Measurements from ENCODE around the gene MCCC1.

Gene MCCC1

DNA sequence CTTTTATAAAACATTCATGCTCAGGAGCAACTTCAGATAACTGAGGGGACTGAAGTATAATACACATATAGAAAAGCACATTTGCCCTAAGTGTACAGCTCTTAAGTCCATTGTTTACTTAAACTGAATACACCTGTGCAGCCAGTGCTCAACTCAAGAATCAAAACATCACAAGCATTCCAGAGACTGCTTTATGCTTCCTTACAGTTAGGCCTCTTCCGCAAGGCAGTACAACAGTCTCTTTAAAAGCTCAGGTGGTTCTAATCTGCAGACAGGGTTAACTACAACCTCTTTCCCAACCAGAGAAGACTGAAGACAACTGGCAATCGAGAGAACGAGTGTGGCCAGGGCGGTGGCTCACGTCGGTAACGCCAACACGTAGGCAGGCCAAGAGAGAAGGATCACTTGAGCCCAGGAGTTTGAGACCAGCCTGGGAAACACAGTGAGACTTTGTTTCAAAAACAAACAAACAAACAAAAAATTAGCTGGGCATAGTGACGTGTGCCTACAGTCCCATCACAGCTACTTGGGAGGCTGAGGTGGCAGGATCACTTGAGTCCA, 16.9 kb downstream of the MCCC1 start:
- Histone ChIP-seq H3K4me2 (ENCODE audit: low read depth, low read length) (no peak overlapping the region), H3K36me3 (replicated peaks; ENCODE audit: insufficient read depth, low read length) (peaks cover 12% of the 10 kb centered on the region), H3K9me2 (replicated peaks; ENCODE audit: insufficient read depth, low read length) (no peaks in the 10 kb centered on the region), H4K20me1 (ENCODE audit: insufficient read depth, low read length) (no peaks in the 10 kb centered on the region), H3K27ac (ENCODE audit: low read length) (no peak overlapping the region), H3F3A (ENCODE audit: insufficient read depth, low read length) (no peaks in the 10 kb centered on the region), H3K27me3 (replicated peaks; ENCODE audit: insufficient read depth, low read length) (no peaks in the 10 kb centered on the region), H3K4me1 (ENCODE audit: low read length) (no peaks in the 10 kb centered on the region), H3K9me3 (replicated peaks; ENCODE audit: insufficient read depth, low read length) (no peaks in the 10 kb centered on the region), H3K4me3 (ENCODE audit: low read length) (no peak overlapping the region), H3K79me2 (ENCODE audit: low read length) (peaks cover 8% of the 10 kb centered on the region; the same call in 1 of the 2 replicates), H2AFZ (ENCODE audit: low read length) (no peak overlapping the region), H3K9ac (ENCODE audit: low read length) (no peak overlapping the region)
- no peak for DNase-seq
- no peak for TF ChIP-seq EZH2phosphoT487 (IDR thresholded peaks at IDR 0.05; ENCODE audit: low read length)
- TF ChIP-seq, protein P1, sequence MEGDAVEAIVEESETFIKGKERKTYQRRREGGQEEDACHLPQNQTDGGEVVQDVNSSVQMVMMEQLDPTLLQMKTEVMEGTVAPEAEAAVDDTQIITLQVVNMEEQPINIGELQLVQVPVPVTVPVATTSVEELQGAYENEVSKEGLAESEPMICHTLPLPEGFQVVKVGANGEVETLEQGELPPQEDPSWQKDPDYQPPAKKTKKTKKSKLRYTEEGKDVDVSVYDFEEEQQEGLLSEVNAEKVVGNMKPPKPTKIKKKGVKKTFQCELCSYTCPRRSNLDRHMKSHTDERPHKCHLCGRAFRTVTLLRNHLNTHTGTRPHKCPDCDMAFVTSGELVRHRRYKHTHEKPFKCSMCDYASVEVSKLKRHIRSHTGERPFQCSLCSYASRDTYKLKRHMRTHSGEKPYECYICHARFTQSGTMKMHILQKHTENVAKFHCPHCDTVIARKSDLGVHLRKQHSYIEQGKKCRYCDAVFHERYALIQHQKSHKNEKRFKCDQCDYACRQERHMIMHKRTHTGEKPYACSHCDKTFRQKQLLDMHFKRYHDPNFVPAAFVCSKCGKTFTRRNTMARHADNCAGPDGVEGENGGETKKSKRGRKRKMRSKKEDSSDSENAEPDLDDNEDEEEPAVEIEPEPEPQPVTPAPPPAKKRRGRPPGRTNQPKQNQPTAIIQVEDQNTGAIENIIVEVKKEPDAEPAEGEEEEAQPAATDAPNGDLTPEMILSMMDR (IDR thresholded peaks at IDR 0.05; ENCODE audit: low read length), result no peak
- no peak for TF ChIP-seq EZH2 (optimal IDR thresholded peaks at IDR 0.05; ENCODE audit: low read depth, low read length)

DNA sequence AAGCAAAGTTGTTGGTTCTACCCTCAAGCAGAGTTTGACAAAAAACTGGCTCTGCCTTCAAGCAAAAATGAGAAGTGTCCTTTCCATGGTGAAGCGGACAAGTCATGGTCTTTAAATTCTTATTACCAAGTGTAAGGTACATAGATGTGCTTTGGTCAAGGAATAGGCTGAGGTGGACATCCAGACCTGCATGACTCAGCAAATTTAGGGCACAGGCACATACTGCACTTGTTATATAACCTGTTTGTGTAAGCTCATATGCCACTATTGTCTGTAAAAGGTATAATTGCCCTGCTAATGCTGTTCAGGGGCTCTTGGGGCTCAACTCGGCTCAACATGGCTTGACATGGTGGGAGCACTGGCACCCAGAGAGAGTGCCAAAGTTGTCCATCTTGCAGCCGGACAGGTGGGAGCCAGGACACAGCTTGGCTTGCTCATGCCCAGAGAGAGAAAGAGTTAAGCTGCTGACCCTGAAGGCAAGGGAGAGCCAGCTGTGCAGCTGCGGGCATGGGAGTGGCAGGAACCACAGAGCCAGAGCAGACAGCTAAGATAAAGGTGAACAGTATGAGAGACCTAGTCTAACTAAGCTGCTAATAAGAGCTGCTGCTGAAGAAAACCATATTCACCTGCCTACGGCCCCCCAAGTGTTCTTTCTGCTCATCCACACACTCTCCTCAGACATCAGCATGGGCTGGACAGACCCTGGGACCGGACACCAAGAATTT, 17.7 kb downstream of the MCCC1 start:
- H2AFZ ChIP-seq (ENCODE audit: low read length), result no peak overlapping the region
- H3K27me3 ChIP-seq (replicated peaks; ENCODE audit: insufficient read depth, low read length), result no peaks in the 10 kb centered on the region
- no peaks in the 10 kb centered on the region for H3F3A ChIP-seq (ENCODE audit: insufficient read depth, low read length)
- H3K4me2 ChIP-seq (ENCODE audit: low read depth, low read length), result no peak overlapping the region
- no peak for DNase-seq
- H3K36me3 ChIP-seq (replicated peaks; ENCODE audit: insufficient read depth, low read length), result peaks cover 12% of the 10 kb centered on the region
- H3K9me2 ChIP-seq (replicated peaks; ENCODE audit: insufficient read depth, low read length), result no peaks in the 10 kb centered on the region
- no peak overlapping the region for H3K4me3 ChIP-seq (ENCODE audit: low read length)
- peaks cover 8% of the 10 kb centered on the region; the same call in 1 of the 2 replicates for H3K79me2 ChIP-seq (ENCODE audit: low read length)
- H3K27ac ChIP-seq (ENCODE audit: low read length), result no peak overlapping the region
- no peak overlapping the region for H3K9ac ChIP-seq (ENCODE audit: low read length)
- no peaks in the 10 kb centered on the region for H4K20me1 ChIP-seq (ENCODE audit: insufficient read depth, low read length)
- no peak for TF ChIP-seq EZH2 (optimal IDR thresholded peaks at IDR 0.05; ENCODE audit: low read depth, low read length)
- TF ChIP-seq EZH2phosphoT487 (IDR thresholded peaks at IDR 0.05; ENCODE audit: low read length), result no peak
- TF ChIP-seq, protein P1 (IDR thresholded peaks at IDR 0.05; ENCODE audit: low read length), result no peak
- no peaks in the 10 kb centered on the region for H3K9me3 ChIP-seq (replicated peaks; ENCODE audit: insufficient read depth, low read length)
- H3K4me1 ChIP-seq (ENCODE audit: low read length), result no peaks in the 10 kb centered on the region

DNA sequence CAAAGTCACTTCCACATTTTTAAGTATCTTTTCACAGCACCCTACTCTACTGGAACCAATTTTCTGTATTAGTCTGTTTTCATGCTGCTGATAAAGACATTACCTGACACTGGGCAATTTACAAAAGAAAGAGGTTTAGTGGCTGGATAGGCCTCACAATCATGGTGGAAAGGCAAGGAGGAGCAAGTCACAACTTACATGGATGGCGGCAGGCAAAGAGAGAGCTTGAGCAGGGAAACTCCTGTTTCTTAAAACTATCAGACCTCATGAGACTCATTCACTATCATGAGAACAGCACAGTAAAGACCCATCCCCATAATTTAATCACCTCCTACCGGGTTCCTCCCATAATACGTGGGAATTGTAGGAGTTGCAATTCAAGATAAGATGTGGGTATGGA, 18.7 kb downstream of the MCCC1 start:
- Histone ChIP-seq H3K36me3 (replicated peaks; ENCODE audit: insufficient read depth, low read length) (peaks cover 12% of the 10 kb centered on the region), H3K4me1 (ENCODE audit: low read length) (no peaks in the 10 kb centered on the region), H3F3A (ENCODE audit: insufficient read depth, low read length) (no peaks in the 10 kb centered on the region), H3K27ac (ENCODE audit: low read length) (no peak overlapping the region), H3K9ac (ENCODE audit: low read length) (no peak overlapping the region), H3K27me3 (replicated peaks; ENCODE audit: insufficient read depth, low read length) (no peaks in the 10 kb centered on the region), H3K9me3 (replicated peaks; ENCODE audit: insufficient read depth, low read length) (no peaks in the 10 kb centered on the region), H3K4me3 (ENCODE audit: low read length) (no peak overlapping the region), H2AFZ (ENCODE audit: low read length) (no peak overlapping the region), H4K20me1 (ENCODE audit: insufficient read depth, low read length) (no peaks in the 10 kb centered on the region), H3K4me2 (ENCODE audit: low read depth, low read length) (no peak overlapping the region), H3K79me2 (ENCODE audit: low read length) (peaks cover 8% of the 10 kb centered on the region; the same call in 1 of the 2 replicates), H3K9me2 (replicated peaks; ENCODE audit: insufficient read depth, low read length) (no peaks in the 10 kb centered on the region)
- DNase-seq, result no peak
- TF ChIP-seq, protein P1 (IDR thresholded peaks at IDR 0.05; ENCODE audit: low read length), result no peak
- TF ChIP-seq EZH2phosphoT487 (IDR thresholded peaks at IDR 0.05; ENCODE audit: low read length), result no peak
- no peak for TF ChIP-seq EZH2 (optimal IDR thresholded peaks at IDR 0.05; ENCODE audit: low read depth, low read length)

Measured in MM.1S (cell line).